Stimulated activated CD8-positive, alpha-beta memory T cell treated with anti-CD3 and anti-CD28 coated beads, Interleukin-4, amount 100 ng/mL, for 1 hour (primary cell): ENCODE data around the gene RPGRIP1L.

Experiments
- DNase-seq, 2 donors: peaks; one replicate each; pipeline ENCODE4 v3.0.0-alpha.2; 2020; ENCODE audit warnings: low read depth in 2 of 2, low spot score in 1 of 2

RPGRIP1L gene

DNA sequence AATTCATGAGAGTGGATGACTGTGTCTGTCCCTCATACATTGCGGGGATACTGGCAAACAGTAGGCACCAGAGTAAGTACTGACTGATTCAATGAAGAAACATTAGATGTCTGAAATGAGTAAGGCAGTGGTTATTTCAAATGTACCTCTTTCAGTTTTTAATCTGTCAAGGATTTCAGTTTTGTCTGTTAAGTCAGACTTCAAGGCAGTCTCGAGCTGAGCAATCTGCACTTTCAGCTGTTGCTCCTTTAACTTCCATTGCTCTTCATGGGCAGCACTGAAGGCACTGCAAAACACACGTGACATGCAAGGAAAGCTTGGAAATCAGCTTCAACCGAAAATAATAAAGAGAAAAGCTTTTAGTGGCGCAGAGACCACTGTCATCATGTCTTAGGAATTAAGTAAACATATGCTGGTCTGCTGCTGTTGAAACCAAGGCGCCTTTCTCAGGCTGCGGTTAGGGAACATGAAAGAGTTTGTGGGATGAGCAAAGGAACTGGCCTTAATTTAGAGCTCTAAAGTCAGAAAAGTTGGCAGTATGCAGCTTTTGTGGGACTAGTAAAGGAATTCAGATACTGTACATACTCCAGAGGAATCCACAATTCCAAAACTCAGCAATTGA lies 38.8 kb downstream of the RPGRIP1L start:
- DNase-seq: no peak

DNA sequence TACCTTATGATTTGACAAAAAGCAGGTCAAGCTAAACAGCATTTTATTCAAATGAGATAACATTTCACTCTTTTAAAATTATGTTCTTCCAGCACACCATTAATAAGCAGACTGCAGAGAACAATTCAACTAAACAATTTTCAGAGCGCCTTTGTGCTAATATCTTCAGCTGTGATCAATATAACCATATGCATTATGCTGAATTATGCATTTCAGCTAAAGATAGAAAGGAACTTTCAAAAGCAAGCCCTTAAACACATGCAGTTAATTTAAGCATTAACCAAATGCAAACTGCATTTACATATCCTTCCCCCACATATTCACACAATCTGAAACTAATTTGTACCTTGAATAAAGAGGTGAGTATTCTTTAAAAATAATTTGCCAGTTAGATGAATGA lies 41.6 kb downstream of the RPGRIP1L start:
- DNase-seq: no peak

DNA sequence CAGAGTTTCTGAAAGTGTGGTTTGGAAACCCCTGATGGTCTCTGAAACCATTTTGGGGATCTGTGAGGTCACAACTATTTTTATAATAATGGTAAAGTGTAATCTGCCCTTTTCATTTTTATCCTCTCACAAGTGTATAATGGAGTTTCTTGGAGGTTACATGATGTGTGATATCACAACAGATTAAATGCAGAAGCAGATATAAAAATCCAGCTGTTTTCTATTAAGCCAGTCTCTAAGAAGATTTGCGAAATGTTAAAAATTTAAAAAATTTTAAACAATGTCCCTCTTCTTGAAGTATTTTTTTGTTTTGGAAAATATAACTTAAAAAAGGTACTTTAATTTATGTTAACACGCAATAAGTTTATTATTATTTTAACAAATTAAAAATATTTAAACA lies 48.7 kb downstream of the RPGRIP1L start:
- DNase-seq: no peak

DNA sequence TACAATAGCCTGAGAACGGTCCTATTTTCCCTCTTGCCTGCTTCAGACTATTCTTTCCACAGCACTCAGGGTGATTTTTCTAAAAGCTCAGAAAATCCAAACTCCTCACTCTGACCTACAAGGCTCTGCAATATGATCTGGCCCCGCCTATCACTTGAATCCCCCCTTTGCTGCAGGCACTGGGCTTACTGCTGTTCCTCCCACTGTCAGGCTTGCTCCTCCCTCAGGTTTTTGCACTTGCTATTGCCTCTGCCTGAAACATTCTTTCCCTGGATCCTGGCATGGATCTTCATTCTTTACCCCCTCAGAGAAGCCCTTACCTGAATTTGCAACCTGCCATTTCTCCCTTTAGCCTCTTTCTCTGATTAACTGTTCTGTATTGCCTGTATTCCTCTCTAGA lies 52.3 kb downstream of the RPGRIP1L start:
- no peak for DNase-seq

DNA sequence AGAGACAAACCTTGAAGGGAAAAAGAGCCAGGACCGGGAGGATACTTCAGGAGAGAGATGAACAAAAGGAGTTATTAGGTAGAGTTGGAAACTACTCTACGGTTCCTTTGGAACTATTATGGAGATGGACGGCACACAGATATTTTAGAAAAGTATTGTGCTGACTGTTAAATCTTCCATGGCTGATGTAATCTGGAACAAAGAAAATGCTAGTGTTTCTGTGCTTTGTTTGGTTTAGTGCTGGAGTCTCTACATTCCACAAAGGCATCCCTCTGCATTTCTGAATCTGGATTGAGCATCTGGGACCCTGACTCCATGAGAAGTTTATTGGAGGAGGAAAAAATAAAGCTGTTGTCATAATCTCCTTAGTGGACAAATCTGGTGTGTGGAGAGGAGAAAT lies 57.2 kb downstream of the RPGRIP1L start:
- no peak for DNase-seq

DNA sequence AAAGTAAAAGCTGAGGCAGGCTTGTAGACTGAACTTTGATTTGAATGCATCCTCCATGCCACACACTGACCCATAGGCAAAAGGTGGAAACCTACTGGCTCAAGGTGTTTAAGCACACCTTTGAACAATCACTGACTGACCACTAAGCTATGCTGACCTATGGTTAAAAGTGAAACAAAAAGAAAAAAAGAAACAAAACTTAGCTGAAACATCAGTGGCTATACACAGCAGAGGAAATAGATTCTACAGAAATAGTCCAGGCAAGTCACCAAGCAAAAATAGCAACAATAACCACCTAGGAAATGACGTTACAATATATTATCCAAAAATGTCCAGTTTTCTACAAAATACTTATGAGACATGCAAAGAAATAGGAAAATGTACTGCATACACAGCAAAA lies 60.2 kb downstream of the RPGRIP1L start:
- DNase-seq: no peak

DNA sequence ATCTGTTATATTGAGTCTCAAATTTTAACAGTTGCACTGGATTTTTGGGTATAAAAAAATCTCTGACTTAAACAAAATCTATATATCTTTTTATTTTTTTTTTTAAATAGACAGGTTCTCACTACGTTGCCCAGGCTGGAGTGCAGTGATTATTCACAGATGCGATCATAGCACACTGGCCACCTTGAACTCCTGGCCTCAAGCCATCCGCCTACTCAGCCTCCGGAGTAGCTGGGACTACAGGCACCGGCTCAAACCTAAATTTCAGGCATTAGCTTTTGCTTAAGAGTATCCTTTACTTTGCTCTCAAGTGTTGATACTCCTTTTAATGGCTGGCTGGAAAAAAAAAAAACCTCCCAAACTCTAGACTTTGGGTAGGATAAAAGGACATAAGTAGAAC lies 61.6 kb downstream of the RPGRIP1L start:
- DNase-seq: no peak

DNA sequence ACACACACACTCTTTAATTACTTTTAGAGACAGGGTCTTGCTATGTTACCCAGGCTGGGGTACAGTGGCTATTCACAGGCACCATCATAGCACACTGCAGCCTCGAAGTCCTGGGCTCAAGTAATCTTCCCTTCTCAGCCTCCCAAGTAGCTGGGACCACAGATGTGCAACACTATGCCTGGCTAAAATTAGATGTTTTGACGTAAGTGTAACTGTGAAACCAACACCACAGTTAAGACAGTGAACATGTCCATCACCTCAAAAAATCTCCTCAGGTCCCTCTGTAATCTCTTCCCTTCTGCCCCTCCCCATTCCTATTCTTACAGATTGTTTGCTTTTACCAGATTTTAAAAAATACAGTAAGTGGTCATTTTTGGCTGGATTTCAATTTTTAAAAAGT lies 66.7 kb downstream of the RPGRIP1L start:
- DNase-seq: no peak

DNA sequence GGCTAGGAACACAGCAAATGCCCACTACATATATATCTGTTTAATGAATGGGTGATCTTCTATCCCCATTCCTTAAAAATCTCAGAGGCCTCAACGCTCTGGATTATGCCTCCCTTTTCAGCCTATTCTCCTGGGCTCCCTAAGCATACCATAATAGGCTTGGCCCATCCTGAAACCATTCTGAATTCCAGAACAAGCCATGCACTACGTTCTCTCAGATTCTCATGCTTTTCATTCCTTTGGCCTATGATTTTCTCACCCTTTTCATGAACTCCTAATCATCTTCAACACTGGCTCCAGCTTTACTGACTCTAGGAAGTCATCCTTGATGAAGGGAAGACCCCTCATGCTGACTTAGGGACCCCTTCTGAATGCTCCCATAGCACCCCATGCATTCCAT lies 71.1 kb downstream of the RPGRIP1L start:
- DNase-seq: no peak

DNA sequence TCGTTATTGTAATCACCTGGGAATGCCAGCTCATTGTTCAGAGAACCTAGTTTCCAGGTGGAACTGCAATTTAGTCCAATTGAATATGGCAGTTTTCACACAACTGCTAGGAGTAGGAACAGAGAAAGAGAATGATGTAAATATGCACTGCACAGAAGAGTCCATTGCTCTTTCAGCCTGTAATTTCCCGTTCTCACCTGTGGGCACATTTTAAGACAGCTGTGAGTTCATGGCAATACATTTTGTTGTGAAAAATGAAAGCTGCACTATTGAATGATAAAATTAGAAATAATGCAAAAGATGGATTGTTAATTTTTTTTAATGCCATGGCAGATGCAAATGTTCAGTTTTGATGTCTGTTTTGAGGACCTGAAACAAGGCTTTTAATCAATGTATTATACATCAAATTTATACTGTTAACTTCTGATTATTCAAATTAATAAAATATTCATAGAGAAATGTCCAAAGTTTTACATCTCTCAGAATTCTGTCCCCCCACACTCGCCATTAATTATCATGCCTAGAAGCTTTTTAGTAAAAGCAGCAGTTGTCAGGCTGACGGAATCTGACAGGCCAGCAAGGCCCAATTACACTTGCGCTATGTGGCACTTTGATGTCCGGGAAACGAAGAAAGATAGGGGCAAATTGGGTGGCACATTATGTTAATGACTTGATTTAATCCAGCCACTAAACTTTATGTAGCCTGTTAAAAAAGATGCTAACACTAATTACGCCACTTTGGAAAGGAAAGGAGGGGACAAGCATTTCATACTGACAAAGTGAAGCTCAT lies 72.2 kb downstream of the RPGRIP1L start:
- no peak for DNase-seq

DNA sequence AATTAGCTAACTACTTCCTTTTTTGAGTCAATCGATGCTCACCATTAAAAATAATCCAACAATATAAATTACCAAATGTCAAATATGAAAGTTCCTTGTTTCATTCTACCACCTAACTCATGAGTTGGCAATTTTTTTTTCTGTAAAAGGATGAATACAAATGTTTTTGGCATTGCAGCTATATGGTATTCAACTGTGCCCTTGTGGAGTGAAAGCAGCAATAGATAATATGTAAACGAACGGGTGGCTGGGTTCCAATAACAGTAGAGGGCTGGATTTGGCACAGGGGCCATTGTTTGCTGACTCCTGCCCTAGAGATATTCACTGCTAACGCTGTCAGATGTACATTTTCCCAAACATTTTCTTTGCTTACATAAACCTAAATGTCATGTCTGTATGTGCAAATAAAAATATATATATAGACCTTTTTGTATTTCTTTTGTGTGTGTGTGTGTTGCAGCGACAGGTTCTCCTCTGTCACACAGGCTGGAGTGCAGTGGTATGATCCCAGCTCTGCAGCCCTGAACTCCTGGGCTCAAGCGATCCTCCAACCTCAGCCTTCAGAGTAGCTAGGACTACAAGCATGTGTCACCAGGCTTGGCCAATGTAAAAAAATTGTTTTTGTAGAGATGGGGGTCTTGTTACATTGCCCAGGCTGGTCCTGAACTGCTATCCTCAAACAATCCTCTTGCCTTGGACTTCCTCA lies 73.9 kb downstream of the RPGRIP1L start:
- no peak for DNase-seq

DNA sequence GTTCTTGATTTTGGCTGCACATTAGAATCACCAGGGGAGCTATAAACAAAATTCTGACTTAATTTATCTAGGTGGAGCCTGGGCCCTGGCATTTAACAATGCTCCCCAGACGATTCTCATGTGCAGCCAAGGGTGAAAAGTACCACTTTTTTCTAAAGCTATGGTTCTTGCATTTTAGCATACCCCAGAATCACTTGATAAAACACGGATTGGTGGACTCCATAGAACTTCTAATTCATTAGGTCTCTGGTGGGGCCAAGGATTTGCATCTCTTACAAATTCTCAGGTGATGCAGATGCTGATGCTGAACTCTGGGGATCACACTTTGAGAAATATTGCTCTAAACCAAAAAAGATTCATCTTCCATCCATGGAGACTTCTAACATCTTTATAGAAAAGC lies 74.5 kb downstream of the RPGRIP1L start:
- DNase-seq: no peak

DNA sequence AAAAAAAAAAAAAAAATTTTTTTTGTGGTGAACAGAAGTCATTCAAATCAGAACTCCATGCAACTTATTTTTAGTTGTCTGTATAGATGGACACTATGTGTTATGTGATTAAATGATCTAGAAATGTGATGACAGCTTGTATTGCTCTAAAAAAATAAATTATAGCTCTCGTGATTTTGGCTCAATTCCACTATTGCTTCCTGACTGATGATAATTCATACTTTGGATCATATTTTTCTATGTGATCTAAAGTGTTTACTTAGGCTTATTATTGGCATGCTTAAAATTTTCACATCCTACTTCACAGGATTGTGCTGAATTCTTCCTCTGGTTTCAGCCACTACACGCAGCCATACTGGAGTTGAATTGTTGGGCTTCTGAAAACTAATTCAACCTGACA lies 76.8 kb downstream of the RPGRIP1L start:
- DNase-seq: no peak

DNA sequence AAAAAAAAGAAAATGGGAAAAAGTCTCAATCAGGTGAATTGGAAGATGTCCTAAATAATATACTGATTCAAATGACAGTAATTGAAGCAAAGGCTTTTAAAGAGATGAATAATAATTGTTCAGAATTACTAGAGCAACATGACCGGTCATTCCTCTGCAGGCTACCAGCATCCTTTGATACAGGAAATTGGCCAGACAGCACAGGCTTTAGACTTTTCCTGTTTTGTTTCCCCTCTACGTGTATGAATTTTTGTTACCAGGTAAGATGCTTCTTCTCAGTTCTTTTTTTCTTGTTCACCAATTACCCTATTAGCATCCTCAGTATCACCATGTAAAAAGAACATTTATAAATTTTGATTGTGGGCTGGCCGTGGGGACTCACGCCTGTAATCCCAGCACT lies 77.5 kb downstream of the RPGRIP1L start:
- DNase-seq: no peak

DNA sequence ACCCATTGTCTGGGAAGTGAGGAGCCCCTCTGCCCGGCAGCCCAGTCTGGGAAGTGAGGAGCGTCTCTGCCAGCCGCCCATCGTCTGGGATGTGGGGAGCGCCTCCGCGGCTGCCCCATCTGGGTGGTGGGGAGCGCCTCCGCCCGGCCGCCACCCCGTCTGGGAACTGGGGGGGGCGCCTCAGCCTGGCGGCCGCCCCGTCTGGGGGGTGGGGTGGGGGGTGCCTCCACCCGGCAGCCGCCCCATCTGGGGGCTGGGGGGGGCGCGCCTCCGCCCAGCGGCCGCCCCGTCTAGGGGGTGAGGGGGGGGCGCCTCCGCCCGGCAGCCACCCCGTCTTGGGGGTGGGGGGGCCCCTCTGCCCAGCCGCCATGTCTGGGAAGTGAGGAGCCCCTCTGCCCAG lies 78.4 kb downstream of the RPGRIP1L start:
- DNase-seq: no peak

DNA sequence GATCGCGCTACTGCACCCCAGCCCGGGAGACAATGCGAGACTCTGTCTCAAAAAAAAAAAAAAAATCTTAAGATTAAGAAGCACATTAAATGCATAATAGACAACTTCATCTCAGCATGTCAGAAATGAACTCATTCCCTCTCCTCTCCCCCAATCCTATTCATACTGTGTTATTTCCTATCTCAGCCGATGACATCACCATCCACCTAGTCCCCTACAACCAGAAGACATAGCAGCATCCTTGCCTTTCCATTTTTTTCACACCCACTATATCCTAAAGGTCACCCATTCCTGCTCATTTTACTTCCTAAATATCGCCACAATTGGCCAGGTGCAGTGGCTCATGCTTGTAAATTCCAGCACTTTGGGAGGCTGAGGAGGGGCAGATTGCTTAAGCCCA lies 81.3 kb downstream of the RPGRIP1L start:
- no peak for DNase-seq

DNA sequence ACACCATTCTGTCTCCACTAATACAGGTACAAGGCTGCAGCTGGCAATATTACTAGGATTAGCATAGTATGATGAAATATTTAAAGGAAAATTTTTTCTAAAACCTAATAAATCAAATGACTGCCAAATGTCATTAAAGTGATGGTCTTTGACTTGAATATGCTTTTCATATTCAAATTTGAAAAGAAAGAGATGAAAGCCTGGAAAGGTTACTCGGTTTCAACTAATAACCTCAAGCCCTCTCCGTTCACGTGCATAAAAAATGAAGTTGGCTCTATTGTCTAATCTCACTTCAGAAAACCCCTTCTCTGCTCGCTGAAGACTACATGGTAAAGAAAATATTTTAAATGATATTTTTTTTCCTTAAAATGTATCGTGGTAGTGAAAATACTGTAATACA lies 83.2 kb downstream of the RPGRIP1L start:
- DNase-seq: no peak

DNA sequence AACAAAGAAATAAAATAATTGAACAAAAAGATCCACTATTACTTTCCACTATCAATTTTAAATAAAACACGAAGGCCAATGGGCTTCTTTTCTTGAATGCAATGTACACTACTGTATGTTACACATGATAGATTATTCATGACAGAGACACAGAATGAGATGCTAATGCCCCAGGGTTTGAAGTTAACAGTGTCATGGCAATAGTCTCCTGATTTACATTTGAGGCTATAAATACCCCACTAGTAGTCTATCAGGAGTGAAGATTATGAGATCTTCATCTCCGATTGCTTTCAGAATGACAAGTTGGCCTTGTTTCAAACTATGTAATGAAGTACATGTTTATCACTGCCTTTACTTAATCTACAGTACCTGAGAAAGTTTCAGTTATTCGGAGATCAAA lies 84.4 kb downstream of the RPGRIP1L start:
- DNase-seq: no peak

DNA sequence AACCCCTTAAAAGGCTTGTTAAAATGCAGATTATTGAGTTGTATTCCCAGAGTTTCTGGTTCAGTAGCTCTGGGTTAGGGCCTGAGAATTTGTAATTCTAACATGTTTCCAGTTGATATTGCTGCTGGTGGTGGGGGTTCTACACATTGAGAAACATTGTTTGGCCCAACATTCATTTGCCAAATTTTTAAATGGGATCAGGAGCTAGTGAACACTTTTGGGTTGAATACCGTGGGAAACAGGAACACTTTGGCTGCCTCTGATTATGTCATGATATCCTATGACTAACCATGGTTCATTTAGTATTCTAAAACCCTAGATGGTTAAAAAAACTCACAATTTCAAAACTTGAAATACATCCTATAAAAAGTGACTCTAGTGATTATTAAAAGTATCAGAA lies 89.3 kb downstream of the RPGRIP1L start:
- DNase-seq: no peak

DNA sequence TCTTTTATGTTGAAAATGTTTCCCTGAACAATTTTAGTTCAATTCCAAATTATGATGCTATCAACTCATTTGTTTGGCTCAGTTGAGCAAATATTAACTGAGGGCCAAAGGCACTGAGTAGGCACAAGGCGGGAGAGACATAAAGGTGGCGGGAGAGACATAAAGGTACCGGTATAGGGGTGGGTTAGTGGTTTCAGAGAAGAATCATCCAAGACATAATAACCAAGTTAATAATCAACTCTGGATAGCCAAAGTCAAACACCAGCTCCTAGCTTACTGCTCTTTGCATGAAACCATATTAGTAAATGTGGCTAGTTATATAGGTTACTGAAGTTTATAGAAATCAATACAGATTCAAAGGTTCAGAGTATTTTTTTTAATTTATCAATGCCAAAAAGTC lies 91.7 kb downstream of the RPGRIP1L start:
- no peak for DNase-seq

DNA sequence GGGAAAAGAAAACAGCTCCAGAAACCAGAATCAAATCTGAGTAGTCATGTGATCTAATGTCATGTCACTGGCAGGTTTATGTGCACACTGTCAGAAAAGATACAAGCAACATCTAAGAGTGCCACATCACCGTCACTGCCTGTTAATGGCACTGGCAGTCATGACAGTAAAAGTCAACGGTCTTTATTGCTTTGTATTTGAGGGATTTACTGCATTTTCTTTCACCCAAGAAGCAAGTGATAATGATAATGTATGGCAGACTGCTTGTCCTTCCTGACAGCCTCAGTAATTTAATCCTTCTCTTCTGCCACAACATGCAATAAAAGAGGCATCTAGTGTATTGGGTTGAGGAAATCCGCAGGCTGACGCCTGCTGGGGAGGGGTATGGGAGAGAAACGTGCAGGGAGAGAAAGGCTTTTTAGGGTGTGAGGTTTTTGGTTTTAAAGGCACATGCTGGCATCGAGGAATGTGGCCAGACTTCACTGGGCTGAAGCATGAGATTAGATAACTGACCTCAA lies 92.4 kb downstream of the RPGRIP1L start:
- no peak for DNase-seq

DNA sequence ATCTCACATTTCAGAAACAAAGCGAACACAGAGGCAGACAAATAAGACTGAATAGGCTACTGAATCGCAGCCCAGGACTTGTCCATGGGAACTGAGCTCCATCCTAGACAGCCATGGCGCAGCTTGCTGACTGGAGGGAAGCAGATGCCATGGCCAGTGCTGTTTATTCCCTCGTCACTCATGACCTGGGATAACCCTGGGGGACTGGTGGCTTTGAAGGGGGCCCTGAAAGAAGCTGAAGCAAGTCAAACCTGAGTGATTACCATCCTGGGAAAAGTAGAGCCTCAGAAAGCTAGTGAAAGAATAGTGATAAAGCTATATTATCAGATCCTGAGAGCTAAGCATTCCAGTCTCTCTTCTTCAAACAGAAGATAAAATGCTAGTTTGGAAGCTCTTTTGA lies 94.1 kb downstream of the RPGRIP1L start:
- no peak for DNase-seq
